ENCODE data around the gene OTOF.

GRCh38 chr2:26458365-26459042 lies 19.4 kb downstream of the OTOF start:
- TF ChIP-seq, protein P1, sequence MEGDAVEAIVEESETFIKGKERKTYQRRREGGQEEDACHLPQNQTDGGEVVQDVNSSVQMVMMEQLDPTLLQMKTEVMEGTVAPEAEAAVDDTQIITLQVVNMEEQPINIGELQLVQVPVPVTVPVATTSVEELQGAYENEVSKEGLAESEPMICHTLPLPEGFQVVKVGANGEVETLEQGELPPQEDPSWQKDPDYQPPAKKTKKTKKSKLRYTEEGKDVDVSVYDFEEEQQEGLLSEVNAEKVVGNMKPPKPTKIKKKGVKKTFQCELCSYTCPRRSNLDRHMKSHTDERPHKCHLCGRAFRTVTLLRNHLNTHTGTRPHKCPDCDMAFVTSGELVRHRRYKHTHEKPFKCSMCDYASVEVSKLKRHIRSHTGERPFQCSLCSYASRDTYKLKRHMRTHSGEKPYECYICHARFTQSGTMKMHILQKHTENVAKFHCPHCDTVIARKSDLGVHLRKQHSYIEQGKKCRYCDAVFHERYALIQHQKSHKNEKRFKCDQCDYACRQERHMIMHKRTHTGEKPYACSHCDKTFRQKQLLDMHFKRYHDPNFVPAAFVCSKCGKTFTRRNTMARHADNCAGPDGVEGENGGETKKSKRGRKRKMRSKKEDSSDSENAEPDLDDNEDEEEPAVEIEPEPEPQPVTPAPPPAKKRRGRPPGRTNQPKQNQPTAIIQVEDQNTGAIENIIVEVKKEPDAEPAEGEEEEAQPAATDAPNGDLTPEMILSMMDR (IDR thresholded peaks at IDR 0.05; ENCODE audit: low read depth, low read length), result 0 out of 2 replicates have a peak, but pooled peaks have one; percentile 9
- no peak for TF ChIP-seq EZH2phosphoT487 (IDR thresholded peaks at IDR 0.05; ENCODE audit: low read depth)
